Muscle layer of duodenum (tissue), 2 donors: ENCODE results near the gene MSGN1.

Experiments
- H3K27ac ChIP-seq: one replicate; pipeline ENCODE4 v1.7.0; 2013; ENCODE audit warnings: mild to moderate bottlenecking, low read length
- H3K27me3 ChIP-seq: one replicate; pipeline ENCODE4 v1.7.0; 2013; ENCODE audit warnings: low read depth, mild to moderate bottlenecking, control low read depth, low read length
- H3K36me3 ChIP-seq, 2 donors: one replicate each; pipeline ENCODE4 v1.7.0; 2013; ENCODE audit warnings: low read length in 2 of 2, control low read depth in 1 of 2, mild to moderate bottlenecking in 1 of 2; ENCODE audit not compliant: insufficient read depth in 2 of 2, control insufficient read depth in 1 of 2
- H3K4me1 ChIP-seq, 2 donors: one replicate each; pipeline ENCODE4 v1.7.0; 2013; ENCODE audit warnings: low read length in 2 of 2, mild to moderate bottlenecking in 2 of 2, control low read depth in 1 of 2, moderate library complexity in 1 of 2; ENCODE audit not compliant: insufficient read depth in 2 of 2, control insufficient read depth in 1 of 2
- H3K4me3 ChIP-seq, 2 donors: one replicate each; pipeline ENCODE4 v1.7.0; 2013; ENCODE audit warnings: low read length in 2 of 2, low read depth in 1 of 2, mild to moderate bottlenecking in 1 of 2
- H3K9me3 ChIP-seq, 2 donors: one replicate each; pipeline ENCODE4 v1.7.0; 2013; ENCODE audit warnings: low read length in 2 of 2, control low read depth in 1 of 2, mild to moderate bottlenecking in 1 of 2; ENCODE audit not compliant: control insufficient read depth in 1 of 2
- donor health status: healthy.

Gene MSGN1

GRCh38 chr2:17816396-17817245 lies at the start of gene MSGN1:
Gene MSGN1, plus strand, starts transcription at chr2:17816460. Its CDS starts 59 bp downstream, at chr2:17816519.
- Histone ChIP-seq H3K4me3 (no peak within 1 kb of the TSS), H3K9me3 (no peaks in the 10 kb centered on the region), H3K27ac (no peak within 1 kb of the TSS), H3K36me3 (no peaks in the 10 kb centered on the region), H3K4me1 (peaks cover 0 to 8% of the 10 kb centered on the region in 2 donors), H3K27me3 (no peaks in the 10 kb centered on the region)

DNA sequence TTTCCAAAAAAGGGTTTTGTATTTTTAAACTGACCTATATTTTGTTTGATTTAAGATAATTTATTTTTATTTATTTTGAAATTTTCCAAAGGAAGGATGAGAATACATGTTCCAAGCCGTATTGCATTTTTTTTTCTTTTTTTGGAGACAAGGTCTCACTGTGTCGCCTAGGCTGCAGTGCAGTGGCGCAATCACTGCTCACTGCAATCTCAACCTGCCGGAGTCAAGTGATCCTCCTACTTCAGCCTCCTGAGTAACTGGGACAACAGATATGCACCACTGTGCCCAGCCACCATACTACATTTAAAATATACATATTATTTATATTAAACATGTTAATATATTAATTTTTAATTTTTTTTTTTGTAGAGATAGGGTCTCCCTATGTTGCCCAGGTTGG lies 47.4 kb upstream of the MSGN1 start:
- Histone ChIP-seq H3K36me3 (peaks cover 0 to 5% of the 10 kb centered on the region in 2 donors), H3K9me3 (no peaks in the 10 kb centered on the region), H3K4me3 (no peak overlapping the region), H3K27ac (no peak overlapping the region), H3K4me1 (no peaks in the 10 kb centered on the region), H3K27me3 (no peaks in the 10 kb centered on the region)

- peaks cover 0 to 3% of the 10 kb centered on the region in 2 donors for H3K36me3 ChIP-seq
- no peak overlapping the region for H3K4me3 ChIP-seq
- H3K27ac ChIP-seq: no peak overlapping the region
- no peaks in the 10 kb centered on the region for H3K4me1 ChIP-seq
- no peaks in the 10 kb centered on the region for H3K27me3 ChIP-seq
- no peaks in the 10 kb centered on the region for H3K9me3 ChIP-seq
Measured at GRCh38 chr2:17771956-17772355, 44.3 kb upstream of the MSGN1 start.

- no peak overlapping the region for H3K27ac ChIP-seq
- no peaks in the 10 kb centered on the region for H3K4me1 ChIP-seq
- H3K27me3 ChIP-seq: no peaks in the 10 kb centered on the region
- no peak overlapping the region for H3K4me3 ChIP-seq
- H3K9me3 ChIP-seq: no peaks in the 10 kb centered on the region
- no peaks in the 10 kb centered on the region for H3K36me3 ChIP-seq
Measured at GRCh38 chr2:17772532-17772931, 43.7 kb upstream of the MSGN1 start.

DNA sequence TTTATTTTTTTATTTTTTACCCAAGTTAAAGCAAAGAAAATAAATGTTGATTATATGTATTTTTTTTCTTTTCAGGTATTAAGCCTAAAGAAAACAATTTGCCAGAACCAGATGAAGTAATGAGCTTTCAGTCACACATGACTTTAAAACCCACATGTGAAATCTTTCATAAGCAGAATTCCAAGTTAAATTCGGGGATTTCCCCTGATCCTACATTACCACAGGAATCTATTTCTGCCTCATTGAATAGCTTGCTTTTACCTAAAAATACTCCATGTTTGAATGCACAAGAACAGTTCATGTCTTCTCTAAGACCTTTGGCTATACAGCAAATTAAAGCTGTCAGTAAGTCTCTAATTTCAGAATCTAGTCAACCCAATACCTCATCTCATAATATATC lies 35.7 kb upstream of the MSGN1 start:
- H3K27ac ChIP-seq: no peak overlapping the region
- H3K27me3 ChIP-seq: no peaks in the 10 kb centered on the region
- H3K36me3 ChIP-seq: peaks cover 0 to 4% of the 10 kb centered on the region in 2 donors
- H3K4me1 ChIP-seq: no peaks in the 10 kb centered on the region
- no peak overlapping the region for H3K4me3 ChIP-seq
- H3K9me3 ChIP-seq: no peaks in the 10 kb centered on the region

DNA sequence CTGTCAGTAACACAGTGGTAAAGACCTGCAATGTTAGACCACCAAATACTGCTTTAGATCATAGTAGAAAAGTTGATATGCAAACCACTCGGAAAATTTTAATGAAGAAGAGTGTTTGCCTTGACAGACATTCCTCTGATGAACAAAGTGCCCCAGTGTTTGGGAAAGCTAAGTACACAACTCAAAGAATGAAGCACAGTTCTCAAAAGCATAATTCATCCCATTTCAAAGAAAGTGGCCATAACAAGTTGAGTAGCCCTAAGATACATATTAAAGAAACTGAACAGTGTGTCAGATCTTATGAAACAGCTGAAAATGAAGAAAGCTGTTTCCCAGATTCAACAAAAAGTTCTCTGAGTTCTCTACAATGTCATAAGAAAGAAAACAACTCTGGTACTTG lies 34.8 kb upstream of the MSGN1 start:
- H3K4me1 ChIP-seq: no peaks in the 10 kb centered on the region
- no peaks in the 10 kb centered on the region for H3K9me3 ChIP-seq
- H3K4me3 ChIP-seq: no peak overlapping the region
- H3K27ac ChIP-seq: no peak overlapping the region
- H3K36me3 ChIP-seq: peaks cover 0 to 4% of the 10 kb centered on the region in 2 donors
- no peaks in the 10 kb centered on the region for H3K27me3 ChIP-seq

DNA sequence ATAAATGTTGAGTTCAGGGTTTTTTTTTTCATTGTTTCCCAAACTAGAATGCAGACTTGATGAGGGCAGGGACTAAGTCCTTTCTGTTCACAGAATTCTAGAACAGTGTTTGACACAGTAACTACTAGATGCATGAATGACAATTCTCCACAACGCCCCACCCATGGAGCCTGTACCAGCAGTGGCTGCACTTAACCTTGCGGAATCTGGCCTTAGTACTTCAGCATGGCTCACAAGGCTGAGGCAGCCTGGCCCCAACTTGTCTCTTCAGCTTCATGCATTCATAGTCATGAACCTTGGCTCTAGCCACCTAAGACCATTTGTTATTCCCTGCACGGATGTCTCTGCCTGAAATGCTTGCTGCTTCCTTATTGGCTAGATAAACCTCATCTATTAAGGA lies 29.5 kb upstream of the MSGN1 start:
- Histone ChIP-seq H3K27me3 (no peaks in the 10 kb centered on the region), H3K36me3 (no peaks in the 10 kb centered on the region), H3K9me3 (no peaks in the 10 kb centered on the region), H3K4me1 (no peaks in the 10 kb centered on the region), H3K27ac (no peak overlapping the region), H3K4me3 (no peak overlapping the region)

GRCh38 chr2:17788773-17789172 lies 27.5 kb upstream of the MSGN1 start:
- no peaks in the 10 kb centered on the region for H3K27me3 ChIP-seq
- no peak overlapping the region for H3K27ac ChIP-seq
- no peaks in the 10 kb centered on the region for H3K4me1 ChIP-seq
- H3K9me3 ChIP-seq: no peaks in the 10 kb centered on the region
- no peak overlapping the region for H3K4me3 ChIP-seq
- H3K36me3 ChIP-seq: no peaks in the 10 kb centered on the region

GRCh38 chr2:17790536-17790935 lies 25.7 kb upstream of the MSGN1 start:
- Histone ChIP-seq H3K4me3 (no peak overlapping the region), H3K27ac (no peak overlapping the region), H3K36me3 (no peaks in the 10 kb centered on the region), H3K4me1 (no peaks in the 10 kb centered on the region), H3K9me3 (no peaks in the 10 kb centered on the region), H3K27me3 (no peaks in the 10 kb centered on the region)

- Histone ChIP-seq H3K9me3 (no peaks in the 10 kb centered on the region), H3K27me3 (no peaks in the 10 kb centered on the region), H3K27ac (no peak overlapping the region), H3K4me1 (no peaks in the 10 kb centered on the region), H3K36me3 (no peaks in the 10 kb centered on the region), H3K4me3 (no peak overlapping the region)
Measured at GRCh38 chr2:17791121-17791816, 25.0 kb upstream of the MSGN1 start.

DNA sequence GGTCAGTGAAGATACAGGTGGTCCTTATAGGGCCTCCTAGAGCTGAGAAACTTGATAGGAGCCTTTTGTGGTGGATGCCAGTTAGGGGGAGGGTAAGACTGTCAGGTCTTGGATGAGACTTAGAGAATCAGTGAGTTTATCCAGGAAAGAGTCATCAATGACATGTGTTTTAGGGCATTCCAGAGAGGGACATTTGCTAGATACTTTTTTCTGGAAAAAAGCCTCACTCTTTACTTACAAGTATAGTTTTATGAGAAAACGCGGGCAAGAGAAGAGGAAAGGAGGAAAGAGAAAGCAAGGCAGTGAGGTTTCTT lies 24.5 kb upstream of the MSGN1 start:
- no peaks in the 10 kb centered on the region for H3K9me3 ChIP-seq
- no peak overlapping the region for H3K4me3 ChIP-seq
- H3K27me3 ChIP-seq: no peaks in the 10 kb centered on the region
- no peaks in the 10 kb centered on the region for H3K36me3 ChIP-seq
- H3K4me1 ChIP-seq: no peaks in the 10 kb centered on the region
- no peak overlapping the region for H3K27ac ChIP-seq
